IPS-20b (cell line): ENCODE data around the gene ITGAX.
"Not testable (repeated sequence)": the region's sequence is repeated elsewhere in the genome, so short reads cannot be mapped to it uniquely, and the experiment has no call there.

Source experiments
- H3K27ac ChIP-seq: one replicate; pipeline ENCODE4 v1.5.1; 2013; ENCODE audit warnings: low read length
- H3K27me3 ChIP-seq: 2 replicates; pipeline ENCODE4 v1.6.1; 2013; ENCODE audit warnings: mild to moderate bottlenecking, low read length, inconsistent platforms; ENCODE audit not compliant: insufficient read depth
- H3K36me3 ChIP-seq: 2 replicates; pipeline ENCODE4 v1.6.1; 2013; ENCODE audit warnings: low read depth, mild to moderate bottlenecking, inconsistent platforms, low read length, moderate library complexity; ENCODE audit not compliant: insufficient read depth
- H3K4me1 ChIP-seq: 2 replicates; pipeline ENCODE4 v1.6.1; 2013; ENCODE audit warnings: mild to moderate bottlenecking, control low read depth, inconsistent platforms, low read length, moderate library complexity; ENCODE audit not compliant: insufficient read depth
- H3K4me3 ChIP-seq: 2 replicates; pipeline ENCODE4 v1.5.1; 2013; ENCODE audit warnings: mild to moderate bottlenecking, low read length, inconsistent platforms
- H3K9ac ChIP-seq: 2 replicates; pipeline ENCODE4 v1.6.1; 2013; ENCODE audit warnings: low read depth, mild to moderate bottlenecking, inconsistent platforms, low read length, moderate library complexity
- H3K9me3 ChIP-seq: 2 replicates; pipeline ENCODE4 v1.6.1; 2013; ENCODE audit warnings: mild to moderate bottlenecking, low read depth, low read length, inconsistent platforms; ENCODE audit not compliant: insufficient read depth

The ITGAX gene

GRCh38 chr16:31331141-31331764 is 23.7 kb upstream of the ITGAX start:
- Histone ChIP-seq H3K9ac (no peak overlapping the region), H3K27me3 (peaks cover 41% of the 10 kb centered on the region), H3K9me3 (no peaks in the 10 kb centered on the region), H3K4me1 (no peaks in the 10 kb centered on the region; the same call in 1 of the 2 replicates), H3K27ac (no peak overlapping the region), H3K4me3 (peak overlapping the region; percentile 53; the same call in 1 of the 2 replicates), H3K36me3 (no peaks in the 10 kb centered on the region)

DNA sequence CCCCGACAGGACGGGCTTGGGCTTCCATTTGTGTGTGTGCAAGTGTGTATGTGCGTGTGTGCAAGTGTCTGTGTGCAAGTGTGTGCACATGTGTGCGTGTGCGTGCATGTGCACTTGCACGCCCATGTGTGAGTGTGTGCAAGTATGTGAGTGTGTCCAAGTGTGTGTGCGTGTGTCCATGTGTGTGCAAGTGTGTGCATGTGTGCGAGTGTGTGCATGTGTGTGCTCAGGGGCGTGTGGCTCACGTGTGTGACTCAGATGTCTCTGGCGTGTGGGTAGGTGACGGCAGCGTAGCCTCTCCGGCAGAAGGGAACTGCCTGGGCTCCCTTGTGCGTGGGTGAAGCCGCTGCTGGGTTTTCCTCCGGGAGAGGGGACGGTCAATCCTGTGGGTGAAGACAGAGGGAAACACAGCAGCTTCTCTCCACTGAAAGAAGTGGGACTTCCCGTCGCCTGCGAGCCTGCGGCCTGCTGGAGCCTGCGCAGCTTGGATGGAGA is 23.1 kb upstream of the ITGAX start:
- H3K36me3 ChIP-seq = no peaks in the 10 kb centered on the region
- H3K4me3 ChIP-seq = peak overlapping the region; percentile 53; the same call in 1 of the 2 replicates
- no peaks in the 10 kb centered on the region; the same call in 1 of the 2 replicates for H3K4me1 ChIP-seq
- peaks cover 42% of the 10 kb centered on the region for H3K27me3 ChIP-seq
- no peaks in the 10 kb centered on the region for H3K9me3 ChIP-seq
- no peak overlapping the region for H3K27ac ChIP-seq
- H3K9ac ChIP-seq = no peak overlapping the region

DNA sequence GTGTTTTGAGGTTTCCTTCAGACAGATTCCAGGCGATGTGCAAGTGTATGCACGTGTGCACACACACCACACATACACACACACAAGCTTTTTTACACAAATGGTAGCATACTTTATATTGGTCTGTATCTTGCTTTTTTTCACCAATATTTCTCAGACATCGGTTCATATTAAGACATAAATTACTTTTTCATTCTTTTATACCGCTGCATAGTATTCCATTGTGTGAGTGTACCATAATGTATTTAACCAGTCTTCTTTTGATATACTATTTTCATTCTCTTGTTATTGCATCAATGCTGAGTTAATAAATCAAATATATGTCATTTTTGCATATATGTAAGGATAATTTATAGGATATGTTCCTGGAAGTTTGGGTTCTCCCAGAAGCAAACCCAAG is 22.4 kb upstream of the ITGAX start:
- Histone ChIP-seq H3K36me3 (no peaks in the 10 kb centered on the region), H3K4me3 (no peak overlapping the region), H3K27me3 (peaks cover 42% of the 10 kb centered on the region), H3K9ac (no peak overlapping the region), H3K4me1 (no peaks in the 10 kb centered on the region; the same call in 1 of the 2 replicates), H3K9me3 (no peaks in the 10 kb centered on the region), H3K27ac (no peak overlapping the region)

GRCh38 chr16:31333686-31334649 is 21.0 kb upstream of the ITGAX start:
- H3K27me3 ChIP-seq = peaks cover 42% of the 10 kb centered on the region
- H3K9ac ChIP-seq = no peak overlapping the region
- H3K9me3 ChIP-seq = no peaks in the 10 kb centered on the region
- H3K4me3 ChIP-seq = no peak overlapping the region
- H3K4me1 ChIP-seq = no peaks in the 10 kb centered on the region; the same call in 1 of the 2 replicates
- H3K36me3 ChIP-seq = no peaks in the 10 kb centered on the region
- no peak overlapping the region for H3K27ac ChIP-seq

DNA sequence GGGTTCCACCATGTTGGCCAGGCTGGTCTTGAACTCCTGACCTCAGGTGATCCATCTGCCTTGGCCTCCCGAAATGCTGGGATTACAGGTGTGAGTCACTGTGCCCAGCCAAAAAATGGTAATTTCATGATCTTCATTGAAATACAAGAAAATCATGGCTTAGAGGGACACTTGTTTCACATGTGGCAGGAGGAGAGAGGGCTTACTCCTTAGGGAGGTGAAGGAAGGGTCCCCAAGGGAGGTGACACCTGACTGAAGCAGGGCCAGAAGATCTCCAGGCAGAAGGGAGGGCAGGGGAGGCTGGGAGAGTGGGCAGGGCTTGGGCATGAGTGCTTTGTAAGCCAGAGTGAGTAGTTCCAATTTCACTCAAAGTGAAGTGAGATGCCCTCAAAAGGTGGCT is 20.0 kb upstream of the ITGAX start:
- Histone ChIP-seq H3K36me3 (no peaks in the 10 kb centered on the region), H3K4me1 (no peaks in the 10 kb centered on the region; the same call in 1 of the 2 replicates), H3K27ac (no peak overlapping the region), H3K27me3 (peaks cover 33% of the 10 kb centered on the region), H3K9ac (no peak overlapping the region), H3K9me3 (no peaks in the 10 kb centered on the region), H3K4me3 (no peak overlapping the region)

DNA sequence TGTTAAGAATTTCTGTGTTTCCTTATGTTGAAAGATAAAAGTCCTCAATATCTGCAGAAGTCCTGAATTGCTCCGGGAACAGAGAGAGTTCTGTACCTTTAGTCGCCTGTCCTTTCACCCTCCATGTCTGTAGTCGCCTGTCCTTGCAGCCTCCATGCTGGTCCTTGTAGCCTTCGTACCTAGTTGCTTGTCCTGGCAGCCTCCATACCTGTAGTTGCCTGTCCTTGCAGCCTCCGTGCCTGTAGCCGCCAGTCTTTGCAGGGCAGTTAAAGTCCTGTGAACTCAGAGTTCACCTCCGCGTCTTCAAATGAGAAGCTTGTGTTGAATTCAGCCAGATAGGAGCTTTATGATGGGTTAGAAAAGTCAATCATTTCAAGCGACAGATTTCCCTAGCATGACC is 19.5 kb upstream of the ITGAX start:
- H3K9me3 ChIP-seq = no peaks in the 10 kb centered on the region
- H3K27ac ChIP-seq = no peak overlapping the region
- H3K4me3 ChIP-seq = no peak overlapping the region
- H3K9ac ChIP-seq = no peak overlapping the region
- H3K36me3 ChIP-seq = no peaks in the 10 kb centered on the region
- no peaks in the 10 kb centered on the region; the same call in 1 of the 2 replicates for H3K4me1 ChIP-seq
- H3K27me3 ChIP-seq = peaks cover 28% of the 10 kb centered on the region

- not testable (repeated sequence) for H3K4me3 ChIP-seq, H3K9me3 ChIP-seq, H3K27ac ChIP-seq, H3K4me1 ChIP-seq, H3K36me3 ChIP-seq, H3K27me3 ChIP-seq, H3K9ac ChIP-seq
Measured at GRCh38 chr16:31338166-31338685, 16.8 kb upstream of the ITGAX start.

- Histone ChIP-seq H3K27me3 (peaks cover 4% of the 10 kb centered on the region; the same call in 1 of the 2 replicates), H3K36me3 (no peaks in the 10 kb centered on the region), H3K9ac (no peak overlapping the region), H3K4me1 (no peaks in the 10 kb centered on the region), H3K4me3 (no peak overlapping the region), H3K9me3 (no peaks in the 10 kb centered on the region), H3K27ac (no peak overlapping the region)
Measured at GRCh38 chr16:31344712-31345111, 10.3 kb upstream of the ITGAX start.

DNA sequence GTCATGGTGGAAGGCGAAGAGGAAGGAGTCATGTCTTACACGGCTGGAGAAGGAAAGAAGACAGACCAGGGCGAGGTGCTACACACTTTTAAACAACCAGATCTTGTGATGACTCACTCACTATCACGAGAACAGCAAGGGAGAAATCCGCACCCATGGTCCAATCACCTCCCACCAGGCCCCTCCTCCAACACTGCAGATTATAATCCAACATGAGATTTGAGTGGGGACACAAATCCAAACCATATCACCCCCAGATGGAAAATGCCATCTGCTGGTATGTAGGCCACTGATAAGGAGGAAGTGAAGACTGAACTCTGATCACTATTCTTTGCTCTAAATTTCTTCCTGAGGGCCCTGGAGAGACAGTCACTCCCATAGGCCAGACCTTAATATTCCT is 7.5 kb upstream of the ITGAX start:
- Histone ChIP-seq H3K27me3 (peaks cover 4% of the 10 kb centered on the region; the same call in 1 of the 2 replicates), H3K4me3 (no peak overlapping the region), H3K36me3 (no peaks in the 10 kb centered on the region), H3K9me3 (no peaks in the 10 kb centered on the region), H3K27ac (no peak overlapping the region), H3K9ac (no peak overlapping the region), H3K4me1 (no peaks in the 10 kb centered on the region)

DNA sequence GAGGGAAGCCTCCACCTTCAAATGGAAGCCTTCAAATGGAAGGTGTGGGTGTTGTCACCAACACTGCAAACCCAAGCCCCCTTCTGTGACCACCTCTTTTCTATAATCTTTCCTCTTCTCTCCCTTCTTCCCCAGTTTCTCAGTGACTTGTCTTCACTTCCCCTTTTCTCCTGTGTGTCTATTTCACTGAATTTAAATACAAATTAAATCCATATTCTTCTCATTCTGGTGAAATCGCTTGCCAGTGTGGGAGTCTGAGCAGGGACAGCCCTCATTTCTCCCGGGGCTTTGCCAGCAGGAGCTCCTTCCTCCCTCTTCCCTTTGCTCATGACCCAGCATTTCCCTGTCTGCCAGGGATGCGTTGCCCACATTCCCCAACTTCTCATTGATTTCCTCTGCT is 6.4 kb upstream of the ITGAX start:
- peaks cover 4% of the 10 kb centered on the region; the same call in 1 of the 2 replicates for H3K27me3 ChIP-seq
- no peak overlapping the region for H3K9ac ChIP-seq
- no peaks in the 10 kb centered on the region for H3K9me3 ChIP-seq
- no peak overlapping the region for H3K27ac ChIP-seq
- H3K4me3 ChIP-seq = no peak overlapping the region
- no peaks in the 10 kb centered on the region for H3K4me1 ChIP-seq
- no peaks in the 10 kb centered on the region for H3K36me3 ChIP-seq

- no peaks in the 10 kb centered on the region for H3K9me3 ChIP-seq
- peaks cover 4% of the 10 kb centered on the region; the same call in 1 of the 2 replicates for H3K27me3 ChIP-seq
- H3K4me3 ChIP-seq = no peak overlapping the region
- no peak overlapping the region for H3K27ac ChIP-seq
- H3K4me1 ChIP-seq = no peaks in the 10 kb centered on the region
- no peaks in the 10 kb centered on the region for H3K36me3 ChIP-seq
- no peak overlapping the region for H3K9ac ChIP-seq
Measured at GRCh38 chr16:31350275-31351005, 4.5 kb upstream of the ITGAX start.
